COLO668 (cell line): ENCODE measurements around the gene KBTBD13.

Experiments used
- DNase-seq: peaks from one replicate; lab custom pipeline; 2025; ENCODE audit not compliant: unreplicated experiment; lab: John Stamatoyannopoulos, UW

The KBTBD13 gene

GRCh38 chr15:65105038-65105437 is 28.5 kb downstream of the KBTBD13 start:
- DNase-seq: no peak

- DNase-seq: no peak
These were observed 29.6 kb downstream of the KBTBD13 start for GRCh38 chr15:65106011-65106590.

- DNase-seq: no peak
These were observed 34.2 kb downstream of the KBTBD13 start for GRCh38 chr15:65110676-65111292.

GRCh38 chr15:65115086-65115485 is 38.5 kb downstream of the KBTBD13 start, which contains the start of gene UBAP1L:
Gene UBAP1L (minus strand): TSS chr15:65115200. CDS start chr15:65106215, 8,985 bp downstream.
- DNase-seq: no peak

GRCh38 chr15:65115542-65115941 is 39.0 kb downstream of the KBTBD13 start:
- DNase-seq: peak; percentile 19
